ENCODE measurements around the gene SSH2. TPM values are rescaled to one million over a fixed set of nuclear protein-coding genes. Genes with fewer than 3 reads are reported as not detected.

Gene SSH2
- total and polyA plus RNA-seq, 2 donors (not counting 1 experiment from before 2014, with no cell fraction given) = 51.5 to 183 TPM

DNA sequence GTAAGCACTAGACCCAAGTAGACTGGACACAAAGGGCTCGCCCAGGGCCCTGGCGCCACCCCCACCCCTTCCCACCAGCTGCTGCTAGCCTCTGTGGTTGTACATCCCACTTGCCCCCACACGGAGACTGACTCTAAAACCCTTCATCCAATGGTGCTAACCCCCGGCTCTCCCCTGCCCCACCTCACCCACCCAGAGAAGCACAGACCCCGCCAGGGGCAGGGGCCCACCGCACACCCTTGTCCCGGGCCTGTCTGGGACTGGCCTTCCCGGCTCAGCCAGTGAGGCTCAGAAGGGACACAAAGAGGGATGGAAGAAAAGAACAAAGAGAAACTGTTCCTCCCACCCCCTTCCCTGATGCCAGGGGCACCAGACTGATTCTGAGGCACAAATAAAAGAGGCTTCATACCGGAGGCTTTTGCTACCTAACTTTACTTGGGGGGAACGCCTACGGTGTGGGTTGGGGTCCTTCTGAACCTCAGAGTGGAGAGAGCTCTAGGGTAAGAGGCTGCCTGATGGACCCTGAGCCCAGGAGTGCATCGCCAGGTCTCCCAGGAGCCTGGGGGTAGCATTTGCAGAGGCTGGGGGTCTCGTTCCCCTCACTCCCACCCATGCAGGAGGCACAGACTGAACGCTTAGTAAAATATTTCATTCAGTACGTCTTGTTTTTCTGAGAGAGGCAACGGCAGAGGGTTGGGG is 315.5 kb downstream of the SSH2 start:
- H3K4me3 Mint-ChIP-seq = peak overlapping the region; percentile 90
- peak; percentile 36 for DNase-seq
- Histone ChIP-seq H3K36me3 (replicated peaks in 1 of 2; ENCODE audit: control extremely low read depth in 1 of 2, control insufficient read depth in 1 of 2, extremely low read depth in 1 of 2, insufficient read depth in 2 of 2, low read length in 1 of 2) (no peaks in the 10 kb centered on the region), H3K4me2 (replicated peaks; ENCODE audit: low read depth, low read length, poor library complexity, severe bottlenecking) (peak overlapping the region; percentile 100), H3K27me3 (replicated peaks in 1 of 4; ENCODE audit: control extremely low read depth in 1 of 4, control insufficient read depth in 3 of 4, insufficient read depth in 4 of 4, low read length in 3 of 4) (peaks cover 0 to 40% (median 12%) of the 10 kb centered on the region in 4 experiments), H3K79me2 (ENCODE audit: control insufficient read depth, insufficient read depth, low read length) (peaks cover 6% of the 10 kb centered on the region), H2AFZ (ENCODE audit: insufficient read depth, low read depth, low read length, poor library complexity, severe bottlenecking) (no peak overlapping the region), H3K4me3 (ENCODE audit: control extremely low read depth in 1 of 5, extremely low read depth in 1 of 5, insufficient read depth in 1 of 5, low read depth in 2 of 5, low read length in 4 of 5) (peak overlapping the region in 2 of 5 experiments; percentile 56 to 73), H4K20me1 (ENCODE audit: control insufficient read depth, insufficient read depth, low read length, poor library complexity, severe bottlenecking) (peaks cover 41% of the 10 kb centered on the region), H3K4me1 (ENCODE audit: control insufficient read depth in 2 of 2, insufficient read depth in 2 of 2, low read length in 2 of 2) (peaks cover 51 to 56% of the 10 kb centered on the region in 2 donors), H3K9ac (ENCODE audit: low read length) (peak overlapping the region; percentile 68), H3K9me3 (ENCODE audit: control extremely low read depth in 1 of 3, control insufficient read depth in 2 of 3, insufficient read depth in 1 of 3, low read length in 2 of 3) (no peaks in the 10 kb centered on the region), H3K27ac (ENCODE audit: low read length in 2 of 2) (no peak overlapping the region)
- WGBS (ENCODE audit: insufficient coverage) = 82% methylated on average over 10 of the region's 16 CpGs
- TF ChIP-seq CTCF (IDR thresholded peaks at IDR 0.05) = no peak
- TF ChIP-seq EZH2 (IDR thresholded peaks at IDR 0.05; ENCODE audit: borderline replicate concordance, insufficient read depth, low read depth, low read length, poor library complexity, severe bottlenecking) = no peak
- H3K27me3 Mint-ChIP-seq = peaks cover 5% of the 10 kb centered on the region
- peak overlapping the region; percentile 68 for H3K27ac Mint-ChIP-seq
- POLR2A ChIA-PET = interaction anchor here (1.2 to 1.5 kb wide), 3 partner anchors 23 to 316 kb away, joined by 3 to 7 read pairs (median 3); partner anchors contain the start of gene SSH2
- intact Hi-C loops (cut with micrococcal nuclease) = loop anchor here (1.0 to 10.0 kb wide), 3 partner anchors 46 to 320 kb away; partner anchors contain the start of genes NUFIP2 and TP53I13
- CTCF ChIA-PET = interaction anchor here (1.2 to 15.4 kb wide), 9 partner anchors 8 to 315 kb away, joined by 3 to 336 read pairs (median 6); partner anchors contain the start of genes ABHD15, ANKRD13B, CORO6 and GIT1
- no peak for ATAC-seq (ENCODE audit: low read depth)
- H3K4me1 Mint-ChIP-seq = peaks cover 39% of the 10 kb centered on the region
- H3K9me3 Mint-ChIP-seq (ENCODE audit: insufficient read depth) = no peaks in the 10 kb centered on the region

All from B cell (primary cell).